PC-3 (cell line): ENCODE measurements around the gene ZNF672. TPM values are rescaled to one million over a fixed set of nuclear protein-coding genes. Genes with fewer than 3 reads are reported as not detected.

Experiments
- ATAC-seq: fragments of 200-7000 bp; cut with Tn5 transposase; 2 replicates; pipeline ENCODE4 v1.9.1; 2020; ENCODE audit warnings: mild to moderate bottlenecking, moderate library complexity
- BruUV-seq: library from RNA; stranded (reverse); fragments of 400-500 nt; replicated peaks from 2 replicates; lab custom pipeline; 2021; lab: Mats Ljungman, UMichigan
- CTCF ChIA-PET: fragments of 300-600 bp; sonication (Branson Sonifier 250); formaldehyde crosslinking; loops from one replicate; lab custom pipeline; 2022; ENCODE audit warnings: antibody characterized with exemption; lab: Charles Lee
- POLR2A ChIA-PET: fragments of 300-600 bp; sonication (Branson Sonifier 250); formaldehyde crosslinking; loops from one replicate; lab custom pipeline; 2022; ENCODE audit warnings: antibody characterized with exemption; ENCODE audit not compliant: unreplicated experiment; lab: Charles Lee
- DNase-seq: peaks from one replicate; pipeline ENCODE4 v3.0.0-alpha.2; 2015
- H2AFZ ChIP-seq: fragments of 300-600 bp; sonication (generic); 2 replicates; pipeline ENCODE4 v1.6.0; 2016; ENCODE audit warnings: antibody characterized with exemption, low read length
- H3F3A ChIP-seq: fragments of 300-600 bp; sonication (generic); one replicate; pipeline ENCODE4 v1.6.0; 2017; ENCODE audit warnings: antibody characterized with exemption, low read length, control low read depth, mild to moderate bottlenecking; ENCODE audit not compliant: unreplicated experiment
- H3K27ac ChIP-seq: fragments of 300-600 bp; sonication (generic); 2 replicates; pipeline ENCODE4 v1.5.1; 2016; ENCODE audit warnings: mild to moderate bottlenecking, low read length
- H3K27me3 ChIP-seq: fragments of 300-600 bp; sonication (generic); 2 replicates; pipeline ENCODE4 v1.6.1; 2016; ENCODE audit warnings: low read length, mixed read lengths
- H3K36me3 ChIP-seq: fragments of 300-600 bp; sonication (generic); 2 replicates; pipeline ENCODE4 v1.6.1; 2016; ENCODE audit warnings: low read depth, mixed run types, low read length, mixed read lengths
- H3K4me1 ChIP-seq: fragments of 300-600 bp; sonication (generic); 2 replicates; pipeline ENCODE4 v1.5.1; 2016; ENCODE audit warnings: low read length; ENCODE audit not compliant: insufficient read depth
- H3K4me2 ChIP-seq: fragments of 300-600 bp; sonication (generic); 2 replicates; pipeline ENCODE4 v1.6.0; 2016; ENCODE audit warnings: low read length
- H3K4me3 ChIP-seq: fragments of 300-600 bp; sonication (generic); 2 replicates; pipeline ENCODE4 v1.5.1; 2016; ENCODE audit warnings: mild to moderate bottlenecking, low read length, mixed read lengths
- H3K79me2 ChIP-seq: fragments of 300-600 bp; sonication (generic); 2 replicates; pipeline ENCODE4 v1.6.1; 2017; ENCODE audit warnings: low read length, mixed read lengths
- H3K9ac ChIP-seq: fragments of 300-600 bp; sonication (generic); 2 replicates; pipeline ENCODE4 v1.6.0; 2016; ENCODE audit warnings: mild to moderate bottlenecking, low read length
- H3K9me2 ChIP-seq: fragments of 300-600 bp; sonication (generic); replicated peaks from 2 replicates; pipeline ENCODE4 v1.6.1; 2016; ENCODE audit warnings: mixed run types, low read length, mixed read lengths
- H3K9me3 ChIP-seq: fragments of 300-600 bp; sonication (generic); 2 replicates; pipeline ENCODE4 v1.6.1; 2016; ENCODE audit warnings: low read length, mixed read lengths
- H4K20me1 ChIP-seq: fragments of 300-600 bp; sonication (generic); 2 replicates; pipeline ENCODE4 v1.6.1; 2016; ENCODE audit warnings: low read length, mixed read lengths
- EZH2 ChIP-seq: fragments of 300-600 bp; sonication (generic); IDR thresholded peaks from one replicate; pipeline ENCODE4 v1.6.1; 2017; ENCODE audit warnings: antibody characterized with exemption, mild to moderate bottlenecking, low read length; ENCODE audit not compliant: unreplicated experiment
- EZH2phosphoT487 ChIP-seq: fragments of 300-600 bp; sonication (generic); IDR thresholded peaks from 2 replicates; pipeline ENCODE4 v1.6.1; 2018; ENCODE audit warnings: mild to moderate bottlenecking, antibody characterized with exemption, low read length, borderline replicate concordance
- intact Hi-C: fragments of 100-400 bp; cut with micrococcal nuclease; formaldehyde crosslinking; loops from 2 replicates; pipeline ENCODE4 v1.9.0; 2023
- total RNA-seq: library from RNA; depleted of rRNA; stranded (reverse); fragments of >200 nt; gene quantifications from 2 replicates; pipeline ENCODE4 v1.2.3, GENCODE V29; 2014
- TF ChIP-seq, protein P1 (sequence below): fragments of 300-600 bp; sonication (generic); conservative IDR thresholded peaks from 2 replicates; pipeline ENCODE4 v1.5.1; 2017; ENCODE audit warnings: antibody characterized with exemption, low read depth, mild to moderate bottlenecking, low read length

ZNF672 gene
- total RNA-seq, 1 experiment from 2014 or later: 83.9 TPM

DNA sequence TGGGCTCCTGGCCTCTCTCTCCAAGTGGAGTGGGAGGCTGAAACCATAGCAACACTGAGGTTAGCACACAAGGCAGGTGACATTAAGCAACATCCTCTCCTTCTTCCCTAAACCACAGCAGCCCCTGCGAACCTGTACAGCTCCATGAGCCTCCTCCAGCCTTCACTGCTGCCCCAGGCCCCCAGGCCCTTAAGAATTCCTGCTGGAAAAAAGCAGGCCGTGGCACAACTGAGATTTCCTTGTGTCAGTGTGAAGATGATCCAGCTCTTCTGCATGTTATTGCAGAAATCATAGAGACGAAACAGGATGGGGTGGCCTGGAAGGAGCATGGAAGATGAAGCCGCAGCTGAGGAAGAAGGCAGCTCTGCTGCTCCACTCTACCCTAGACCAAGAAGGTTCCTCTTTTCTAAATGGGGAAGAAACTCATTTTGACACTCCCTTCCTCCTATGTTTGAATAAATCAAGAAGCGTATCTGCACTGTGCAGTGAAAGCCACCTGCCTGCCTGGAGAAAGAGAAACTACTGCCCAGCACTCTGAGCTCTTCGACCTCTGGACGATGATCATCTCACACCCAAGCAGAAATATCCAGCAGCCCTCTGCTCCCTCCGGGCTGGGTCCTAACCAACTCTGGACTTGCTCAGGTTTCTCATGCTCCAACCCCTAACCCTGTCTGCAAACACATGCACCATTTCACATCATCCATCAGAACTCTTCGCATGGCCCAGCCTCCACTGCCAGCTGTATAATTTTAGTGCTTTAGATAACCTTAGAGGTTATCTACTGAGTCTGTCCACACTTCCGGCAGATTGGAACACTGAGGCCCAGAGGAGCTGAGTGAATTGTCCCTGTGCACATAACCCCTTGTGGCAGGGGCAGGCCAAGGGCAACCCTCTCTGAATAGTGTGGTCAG, 33.0 kb upstream of the ZNF672 start:
- Histone ChIP-seq H3K9ac (no peak overlapping the region), H3K4me1 (peaks cover under 1% of the 10 kb centered on the region), H3K9me2 (no peaks in the 10 kb centered on the region), H3K27me3 (no peaks in the 10 kb centered on the region), H3K27ac (no peak overlapping the region), H3K36me3 (no peaks in the 10 kb centered on the region), H3K79me2 (no peaks in the 10 kb centered on the region), H3K9me3 (no peaks in the 10 kb centered on the region), H3F3A (no peaks in the 10 kb centered on the region), H3K4me3 (no peak overlapping the region), H2AFZ (no peak overlapping the region), H4K20me1 (no peaks in the 10 kb centered on the region), H3K4me2 (no peak overlapping the region)
- ATAC-seq (no peak), DNase-seq (no peak)
- BruUV-seq: no TSS peak
- CTCF ChIA-PET: no interaction called here
- intact Hi-C loops: no loop called here
- TF ChIP-seq EZH2 (no peak), EZH2phosphoT487 (no peak)
- TF ChIP-seq, protein P1, sequence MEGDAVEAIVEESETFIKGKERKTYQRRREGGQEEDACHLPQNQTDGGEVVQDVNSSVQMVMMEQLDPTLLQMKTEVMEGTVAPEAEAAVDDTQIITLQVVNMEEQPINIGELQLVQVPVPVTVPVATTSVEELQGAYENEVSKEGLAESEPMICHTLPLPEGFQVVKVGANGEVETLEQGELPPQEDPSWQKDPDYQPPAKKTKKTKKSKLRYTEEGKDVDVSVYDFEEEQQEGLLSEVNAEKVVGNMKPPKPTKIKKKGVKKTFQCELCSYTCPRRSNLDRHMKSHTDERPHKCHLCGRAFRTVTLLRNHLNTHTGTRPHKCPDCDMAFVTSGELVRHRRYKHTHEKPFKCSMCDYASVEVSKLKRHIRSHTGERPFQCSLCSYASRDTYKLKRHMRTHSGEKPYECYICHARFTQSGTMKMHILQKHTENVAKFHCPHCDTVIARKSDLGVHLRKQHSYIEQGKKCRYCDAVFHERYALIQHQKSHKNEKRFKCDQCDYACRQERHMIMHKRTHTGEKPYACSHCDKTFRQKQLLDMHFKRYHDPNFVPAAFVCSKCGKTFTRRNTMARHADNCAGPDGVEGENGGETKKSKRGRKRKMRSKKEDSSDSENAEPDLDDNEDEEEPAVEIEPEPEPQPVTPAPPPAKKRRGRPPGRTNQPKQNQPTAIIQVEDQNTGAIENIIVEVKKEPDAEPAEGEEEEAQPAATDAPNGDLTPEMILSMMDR: no peak
- POLR2A ChIA-PET: interaction anchor here (0.6 kb wide), 1 partner anchor 743 kb away, joined by 5 read pairs; no protein-coding TSS in a partner anchor

DNA sequence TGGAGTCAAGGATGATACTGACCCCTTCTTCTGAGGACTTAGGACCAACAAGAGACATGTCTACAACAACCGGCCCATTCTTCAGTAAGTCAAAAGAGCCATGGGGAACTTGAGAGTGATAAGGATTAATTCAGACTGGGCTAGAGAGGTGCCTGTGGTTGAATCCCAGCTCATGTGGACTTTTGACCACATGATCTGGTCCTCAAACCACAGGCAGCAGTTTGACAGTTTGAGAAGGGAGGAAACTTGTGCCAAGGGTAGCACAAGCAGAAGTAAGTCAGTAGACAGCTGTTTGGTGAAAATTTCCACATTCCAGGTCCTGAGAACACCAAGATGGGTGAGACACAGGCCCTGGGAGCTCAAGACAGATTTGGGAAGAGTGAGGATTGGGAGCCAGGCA, 32.1 kb upstream of the ZNF672 start:
- Histone ChIP-seq H3K4me3 (no peak overlapping the region), H2AFZ (no peak overlapping the region), H3F3A (no peaks in the 10 kb centered on the region), H4K20me1 (no peaks in the 10 kb centered on the region), H3K4me2 (no peak overlapping the region), H3K4me1 (peaks cover 9% of the 10 kb centered on the region), H3K27ac (no peak overlapping the region), H3K9me3 (no peaks in the 10 kb centered on the region), H3K27me3 (no peaks in the 10 kb centered on the region), H3K79me2 (no peaks in the 10 kb centered on the region), H3K9ac (no peak overlapping the region), H3K36me3 (no peaks in the 10 kb centered on the region), H3K9me2 (no peaks in the 10 kb centered on the region)
- CTCF ChIA-PET: interaction anchor here (0.6 kb wide), 1 partner anchor 102 kb away, joined by 3 read pairs; no protein-coding TSS in a partner anchor
- ATAC-seq: no peak
- TF ChIP-seq EZH2: no peak
- TF ChIP-seq, protein P1: no peak
- no peak for TF ChIP-seq EZH2phosphoT487
- intact Hi-C loops: no loop called here
- DNase-seq: no peak
- no TSS peak for BruUV-seq
- POLR2A ChIA-PET: interaction anchor here (1.2 kb wide), 1 partner anchor 20 kb away, joined by 3 read pairs; the partner anchor contains the start of gene SH3BP5L
